ENCODE results near the gene GMCL1.

DNA sequence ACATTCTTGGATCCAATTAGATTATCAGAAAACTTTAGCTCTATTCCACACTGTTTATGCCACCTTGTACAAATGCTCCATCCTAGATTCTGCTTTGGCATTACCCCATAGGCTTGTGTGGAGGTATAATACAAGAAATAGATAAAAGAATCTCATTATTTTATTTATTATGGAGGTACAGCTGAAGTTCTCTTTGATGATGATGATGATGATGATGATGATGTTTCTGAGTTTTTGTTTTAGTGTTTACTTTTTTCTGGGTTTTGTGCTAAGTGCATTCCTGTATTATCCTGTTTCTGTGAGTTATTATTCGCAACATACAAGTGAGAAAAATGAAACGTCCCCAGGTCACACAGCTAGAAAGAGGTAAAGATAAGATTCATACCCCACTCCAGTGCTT is 44.1 kb upstream of the GMCL1 start:
- TF ChIP-seq, protein P1, sequence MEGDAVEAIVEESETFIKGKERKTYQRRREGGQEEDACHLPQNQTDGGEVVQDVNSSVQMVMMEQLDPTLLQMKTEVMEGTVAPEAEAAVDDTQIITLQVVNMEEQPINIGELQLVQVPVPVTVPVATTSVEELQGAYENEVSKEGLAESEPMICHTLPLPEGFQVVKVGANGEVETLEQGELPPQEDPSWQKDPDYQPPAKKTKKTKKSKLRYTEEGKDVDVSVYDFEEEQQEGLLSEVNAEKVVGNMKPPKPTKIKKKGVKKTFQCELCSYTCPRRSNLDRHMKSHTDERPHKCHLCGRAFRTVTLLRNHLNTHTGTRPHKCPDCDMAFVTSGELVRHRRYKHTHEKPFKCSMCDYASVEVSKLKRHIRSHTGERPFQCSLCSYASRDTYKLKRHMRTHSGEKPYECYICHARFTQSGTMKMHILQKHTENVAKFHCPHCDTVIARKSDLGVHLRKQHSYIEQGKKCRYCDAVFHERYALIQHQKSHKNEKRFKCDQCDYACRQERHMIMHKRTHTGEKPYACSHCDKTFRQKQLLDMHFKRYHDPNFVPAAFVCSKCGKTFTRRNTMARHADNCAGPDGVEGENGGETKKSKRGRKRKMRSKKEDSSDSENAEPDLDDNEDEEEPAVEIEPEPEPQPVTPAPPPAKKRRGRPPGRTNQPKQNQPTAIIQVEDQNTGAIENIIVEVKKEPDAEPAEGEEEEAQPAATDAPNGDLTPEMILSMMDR (IDR thresholded peaks at IDR 0.05), result no peak
- no peak for TF ChIP-seq EP300 (IDR thresholded peaks at IDR 0.05)
- TF ChIP-seq POLR2A (IDR thresholded peaks at IDR 0.05), result no peak

Measured in gastroesophageal sphincter (tissue), 3 donors.